HEK293 (cell line): ENCODE data around the gene WASF3.

Source experiments
- CTCF ChIA-PET: fragments of 350-600 bp; formaldehyde crosslinking; extraction: SDS; loops from one replicate; lab custom pipeline; 2021; ENCODE audit warnings: antibody characterized with exemption; lab: Yijun Ruan, JAX
- POLR2A ChIA-PET: fragments of 300-600 bp; formaldehyde crosslinking; extraction: SDS; loops from one replicate; lab custom pipeline; 2020; ENCODE audit warnings: antibody characterized with exemption, inconsistent platforms; lab: Yijun Ruan, JAX
- H3K27ac ChIP-seq: fragments of 200-500 bp; sonication (Bioruptor generic); 2 replicates; pipeline ENCODE4 v1.5.1; 2014; ENCODE audit warnings: low read depth, low read length, control low read depth, inconsistent platforms; ENCODE audit errors: extremely low read depth
- H3K36me3 ChIP-seq, 2 experiments: fragments of 200-500 bp in 1 of 2; sonication (Bioruptor generic) in 1 of 2; 1 replicate in 1 of 2; 2 replicates in 1 of 2; pipeline ENCODE4 v1.5.1; 2014 to 2017; ENCODE audit warnings: inconsistent platforms in 2 of 2, low read length in 2 of 2; ENCODE audit not compliant: control insufficient read depth in 2 of 2, insufficient read depth in 1 of 2
- H3K4me1 ChIP-seq: fragments of 200-500 bp; sonication (Bioruptor generic); 2 replicates; pipeline ENCODE4 v1.5.1; 2014; ENCODE audit warnings: mild to moderate bottlenecking, low read length, inconsistent platforms; ENCODE audit not compliant: control insufficient read depth, insufficient read depth
- H3K4me3 ChIP-seq: 2 replicates; pipeline ENCODE4 v1.5.1; 2011; ENCODE audit warnings: low read depth, mild to moderate bottlenecking, control low read depth, low read length, moderate library complexity
- H3K9me3 ChIP-seq: fragments of 200-500 bp; sonication (Bioruptor generic); 2 replicates; pipeline ENCODE4 v1.5.1; 2014; ENCODE audit warnings: low read depth, low read length, inconsistent platforms; ENCODE audit not compliant: control insufficient read depth, insufficient read depth
- GFI1B ChIP-seq: fragments of 450-650 bp; formaldehyde crosslinking; IDR thresholded peaks from 2 replicates; pipeline ENCODE4 v1.5.1; 2016; ENCODE audit warnings: missing biosample characterization, missing genetic modification characterization
- GLIS1 ChIP-seq: fragments of 450-650 bp; formaldehyde crosslinking; IDR thresholded peaks from 2 replicates; pipeline ENCODE4 v1.5.1; 2016; ENCODE audit warnings: missing biosample characterization, missing genetic modification characterization
- HOXA7 ChIP-seq: sonication (generic); formaldehyde crosslinking; IDR thresholded peaks from 2 replicates; pipeline ENCODE4 v1.8.1; 2022; ENCODE audit warnings: missing genetic modification reagents, borderline replicate concordance
- YY2 ChIP-seq: fragments of 450-650 bp; formaldehyde crosslinking; IDR thresholded peaks from 2 replicates; pipeline ENCODE4 v1.5.1; 2016; ENCODE audit warnings: missing biosample characterization, missing genetic modification characterization
- ZNF133 ChIP-seq: fragments of 450-650 bp; formaldehyde crosslinking; IDR thresholded peaks from 2 replicates; pipeline ENCODE4 v1.5.1; 2016; ENCODE audit warnings: missing biosample characterization, missing genetic modification characterization
- ZNF138 ChIP-seq: fragments of 450-650 bp; formaldehyde crosslinking; IDR thresholded peaks from 2 replicates; pipeline ENCODE4 v1.5.1; 2016; ENCODE audit warnings: missing biosample characterization, missing genetic modification characterization, borderline replicate concordance
- ZNF16 ChIP-seq: fragments of 450-650 bp; formaldehyde crosslinking; IDR thresholded peaks from 2 replicates; pipeline ENCODE4 v1.5.1; 2016; ENCODE audit warnings: low read depth, missing biosample characterization, missing genetic modification characterization
- ZNF174 ChIP-seq: fragments of 450-650 bp; formaldehyde crosslinking; IDR thresholded peaks from 2 replicates; pipeline ENCODE4 v1.5.0; 2017; ENCODE audit warnings: missing biosample characterization, mild to moderate bottlenecking, missing genetic modification characterization
- ZNF175 ChIP-seq: fragments of 450-650 bp; formaldehyde crosslinking; IDR thresholded peaks from 2 replicates; pipeline ENCODE4 v1.5.1; 2016; ENCODE audit warnings: missing biosample characterization, missing genetic modification characterization
- ZNF2 ChIP-seq: fragments of 450-650 bp; formaldehyde crosslinking; IDR thresholded peaks from 2 replicates; pipeline ENCODE4 v1.5.1; 2016; ENCODE audit warnings: missing biosample characterization, missing genetic modification characterization
- ZNF221 ChIP-seq: fragments of 450-650 bp; formaldehyde crosslinking; IDR thresholded peaks from 2 replicates; pipeline ENCODE4 v1.5.1; 2017; ENCODE audit warnings: missing biosample characterization, missing genetic modification characterization, borderline replicate concordance
- ZNF311 ChIP-seq: fragments of 450-650 bp; formaldehyde crosslinking; IDR thresholded peaks from 2 replicates; pipeline ENCODE4 v1.5.1; 2017; ENCODE audit warnings: missing biosample characterization, missing genetic modification characterization, borderline replicate concordance
- ZNF354C ChIP-seq: fragments of 450-650 bp; formaldehyde crosslinking; IDR thresholded peaks from 2 replicates; pipeline ENCODE4 v1.5.1; 2016; ENCODE audit warnings: missing biosample characterization, missing genetic modification characterization, low read depth, borderline replicate concordance
- ZNF473 ChIP-seq: fragments of 450-650 bp; formaldehyde crosslinking; IDR thresholded peaks from 2 replicates; pipeline ENCODE4 v1.5.1; 2017; ENCODE audit warnings: missing biosample characterization, missing genetic modification characterization
- ZNF626 ChIP-seq: fragments of 450-650 bp; sonication (Bioruptor Pico); formaldehyde crosslinking; IDR thresholded peaks from 2 replicates; pipeline ENCODE4 v1.5.1; 2018; ENCODE audit warnings: missing biosample characterization, missing genetic modification characterization, inconsistent platforms
- ZNF629 ChIP-seq: fragments of 450-650 bp; formaldehyde crosslinking; IDR thresholded peaks from 2 replicates; pipeline ENCODE4 v1.5.1; 2017; ENCODE audit warnings: missing biosample characterization, missing genetic modification characterization
- ZNF747 ChIP-seq: fragments of 450-650 bp; formaldehyde crosslinking; IDR thresholded peaks from 2 replicates; pipeline ENCODE4 v1.5.1; 2016; ENCODE audit warnings: missing biosample characterization, missing genetic modification characterization
- ZNF768 ChIP-seq: fragments of 450-650 bp; formaldehyde crosslinking; IDR thresholded peaks from 2 replicates; pipeline ENCODE4 v1.5.1; 2018; ENCODE audit warnings: missing biosample characterization, mild to moderate bottlenecking, missing genetic modification characterization
- TF ChIP-seq, protein P1 (sequence below): fragments of 450-650 bp; formaldehyde crosslinking; IDR thresholded peaks from 2 replicates; pipeline ENCODE4 v1.5.1; 2016; ENCODE audit warnings: missing biosample characterization, missing genetic modification characterization
- TF ChIP-seq, protein P2 (sequence below): fragments of 450-650 bp; formaldehyde crosslinking; IDR thresholded peaks from 2 replicates; pipeline ENCODE4 v1.5.1; 2017; ENCODE audit warnings: missing biosample characterization, missing genetic modification characterization
- TF ChIP-seq, protein P3 (sequence below): fragments of 450-650 bp; formaldehyde crosslinking; conservative IDR thresholded peaks from 2 replicates; pipeline ENCODE4 v1.5.1; 2016; ENCODE audit warnings: low read depth, missing biosample characterization, missing genetic modification characterization

Gene WASF3

DNA sequence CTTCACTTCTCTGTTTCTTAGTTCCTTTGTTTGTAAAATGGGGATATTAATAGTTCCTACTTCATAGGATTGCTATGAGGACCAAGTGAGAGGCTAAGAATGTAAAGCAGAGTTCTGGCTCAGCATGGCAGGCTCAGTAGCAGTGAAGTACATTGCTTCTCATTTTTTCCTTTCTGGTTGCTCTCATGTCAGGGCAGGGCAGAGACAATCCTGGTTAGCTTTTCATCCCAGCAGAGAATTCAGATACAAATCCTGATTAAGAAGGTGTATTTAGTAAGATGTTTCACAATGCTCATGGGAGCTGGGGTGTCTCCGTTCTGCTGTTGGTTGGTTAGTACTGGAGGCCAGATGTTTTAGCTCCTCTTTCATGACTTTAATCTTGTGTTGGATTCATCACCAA is 42.9 kb downstream of the WASF3 start:
- H3K4me3 ChIP-seq: no peak overlapping the region
- no peak overlapping the region for H3K27ac ChIP-seq
- H3K36me3 ChIP-seq: no peaks in the 10 kb centered on the region
- ChIA-PET CTCF (interaction anchor here (0.7 kb wide), 1 partner anchor 308 kb away, joined by 4 read pairs; no protein-coding TSS in a partner anchor), POLR2A (interaction anchor here (1.2 kb wide), 1 partner anchor 40 kb away, joined by 3 read pairs; no protein-coding TSS in a partner anchor)
- peak; percentile 24; the same call in 1 of the 2 replicates for TF ChIP-seq ZNF768
- no peak for TF ChIP-seq ZNF16 (tag by site-specific recombination)
- no peaks in the 10 kb centered on the region for H3K9me3 ChIP-seq
- H3K4me1 ChIP-seq: peaks cover 3% of the 10 kb centered on the region; the same call in 1 of the 2 replicates

DNA sequence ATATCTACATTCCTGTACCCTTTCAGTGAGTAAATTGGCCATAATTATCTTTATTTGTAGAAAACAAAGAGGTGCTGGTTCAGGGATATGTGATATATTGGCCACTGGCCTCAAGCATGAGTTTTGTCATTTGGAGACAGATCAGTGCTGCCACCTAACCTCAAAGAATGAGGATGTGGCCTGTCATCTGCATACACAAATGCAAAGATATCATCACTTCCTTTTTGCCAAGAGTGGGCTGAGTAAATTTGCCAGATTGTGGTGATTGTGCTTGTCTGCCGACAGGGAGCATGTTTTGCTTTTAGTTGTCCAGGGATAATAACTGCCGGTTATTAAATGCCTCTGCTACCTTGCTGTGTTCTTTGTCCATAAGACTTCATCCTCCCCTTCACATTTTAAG is 44.2 kb downstream of the WASF3 start:
- no peaks in the 10 kb centered on the region for H3K36me3 ChIP-seq
- TF ChIP-seq ZNF354C (tag by site-specific recombination): no peak
- TF ChIP-seq ZNF138 (tag by site-specific recombination): no peak
- TF ChIP-seq ZNF175: no peak
- TF ChIP-seq ZNF629 (tag by site-specific recombination): 0 out of 2 replicates have a peak, but pooled peaks have one; percentile 38
- TF ChIP-seq GLIS1 (tag by site-specific recombination): no peak
- TF ChIP-seq ZNF2 (tag by site-specific recombination): no peak
- TF ChIP-seq ZNF133 (tag by site-specific recombination): no peak
- TF ChIP-seq, all 188 proteins: peak for 1
- ChIA-PET CTCF (interaction anchor here (0.7 to 1.6 kb wide), 3 partner anchors 22 to 189 kb away, joined by 3 to 4 read pairs (median 4); no protein-coding TSS in a partner anchor), POLR2A (no interaction called here)
- Histone ChIP-seq H3K9me3 (no peaks in the 10 kb centered on the region), H3K4me1 (peaks cover 3% of the 10 kb centered on the region; the same call in 1 of the 2 replicates), H3K27ac (no peak overlapping the region), H3K4me3 (no peak overlapping the region)

DNA sequence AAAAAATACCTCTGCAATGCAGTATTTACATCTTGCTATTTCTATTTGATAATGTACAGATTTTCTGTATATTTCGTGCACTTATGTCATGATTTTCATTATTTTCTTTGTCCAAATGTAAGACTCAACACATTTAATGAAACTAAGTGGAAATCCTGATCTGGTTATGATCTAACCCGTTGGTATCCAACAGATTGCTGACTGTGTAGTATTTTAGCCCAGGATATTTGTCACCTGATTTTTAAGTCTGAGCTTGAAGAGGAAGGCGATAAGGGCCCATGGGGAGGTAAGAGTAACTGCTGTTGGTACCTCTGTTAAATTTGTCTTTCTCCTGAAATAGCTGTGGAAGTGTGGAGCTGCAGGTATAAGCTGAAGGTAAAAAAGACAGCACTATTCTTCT is 45.3 kb downstream of the WASF3 start:
- Histone ChIP-seq H3K4me3 (no peak overlapping the region), H3K9me3 (no peaks in the 10 kb centered on the region), H3K4me1 (peaks cover 3% of the 10 kb centered on the region; the same call in 1 of the 2 replicates), H3K36me3 (no peaks in the 10 kb centered on the region), H3K27ac (no peak overlapping the region)
- TF ChIP-seq GFI1B (tag by site-specific recombination) (no peak), YY2 (tag by site-specific recombination) (no peak), ZNF473 (tag by site-specific recombination) (no peak), ZNF626 (no peak), ZNF747 (no peak), HOXA7 (CRISPR knock-in tag) (no peak), ZNF354C (tag by site-specific recombination) (no peak), ZNF221 (tag by site-specific recombination) (no peak), ZNF311 (tag by site-specific recombination) (no peak), ZNF174 (no peak)
- TF ChIP-seq, protein P1, sequence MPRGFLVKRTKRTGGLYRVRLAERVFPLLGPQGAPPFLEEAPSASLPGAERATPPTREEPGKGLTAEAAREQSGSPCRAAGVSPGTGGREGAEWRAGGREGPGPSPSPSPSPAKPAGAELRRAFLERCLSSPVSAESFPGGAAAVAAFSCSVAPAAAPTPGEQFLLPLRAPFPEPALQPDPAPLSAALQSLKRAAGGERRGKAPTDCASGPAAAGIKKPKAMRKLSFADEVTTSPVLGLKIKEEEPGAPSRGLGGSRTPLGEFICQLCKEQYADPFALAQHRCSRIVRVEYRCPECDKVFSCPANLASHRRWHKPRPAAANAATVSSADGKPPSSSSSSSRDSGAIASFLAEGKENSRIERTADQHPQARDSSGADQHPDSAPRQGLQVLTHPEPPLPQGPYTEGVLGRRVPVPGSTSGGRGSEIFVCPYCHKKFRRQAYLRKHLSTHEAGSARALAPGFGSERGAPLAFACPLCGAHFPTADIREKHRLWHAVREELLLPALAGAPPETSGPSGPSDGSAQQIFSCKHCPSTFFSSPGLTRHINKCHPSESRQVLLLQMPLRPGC (tag by site-specific recombination): no peak
- TF ChIP-seq, protein P2, sequence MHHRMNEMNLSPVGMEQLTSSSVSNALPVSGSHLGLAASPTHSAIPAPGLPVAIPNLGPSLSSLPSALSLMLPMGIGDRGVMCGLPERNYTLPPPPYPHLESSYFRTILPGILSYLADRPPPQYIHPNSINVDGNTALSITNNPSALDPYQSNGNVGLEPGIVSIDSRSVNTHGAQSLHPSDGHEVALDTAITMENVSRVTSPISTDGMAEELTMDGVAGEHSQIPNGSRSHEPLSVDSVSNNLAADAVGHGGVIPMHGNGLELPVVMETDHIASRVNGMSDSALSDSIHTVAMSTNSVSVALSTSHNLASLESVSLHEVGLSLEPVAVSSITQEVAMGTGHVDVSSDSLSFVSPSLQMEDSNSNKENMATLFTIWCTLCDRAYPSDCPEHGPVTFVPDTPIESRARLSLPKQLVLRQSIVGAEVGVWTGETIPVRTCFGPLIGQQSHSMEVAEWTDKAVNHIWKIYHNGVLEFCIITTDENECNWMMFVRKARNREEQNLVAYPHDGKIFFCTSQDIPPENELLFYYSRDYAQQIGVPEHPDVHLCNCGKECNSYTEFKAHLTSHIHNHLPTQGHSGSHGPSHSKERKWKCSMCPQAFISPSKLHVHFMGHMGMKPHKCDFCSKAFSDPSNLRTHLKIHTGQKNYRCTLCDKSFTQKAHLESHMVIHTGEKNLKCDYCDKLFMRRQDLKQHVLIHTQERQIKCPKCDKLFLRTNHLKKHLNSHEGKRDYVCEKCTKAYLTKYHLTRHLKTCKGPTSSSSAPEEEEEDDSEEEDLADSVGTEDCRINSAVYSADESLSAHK: no peak
- TF ChIP-seq, protein P3, sequence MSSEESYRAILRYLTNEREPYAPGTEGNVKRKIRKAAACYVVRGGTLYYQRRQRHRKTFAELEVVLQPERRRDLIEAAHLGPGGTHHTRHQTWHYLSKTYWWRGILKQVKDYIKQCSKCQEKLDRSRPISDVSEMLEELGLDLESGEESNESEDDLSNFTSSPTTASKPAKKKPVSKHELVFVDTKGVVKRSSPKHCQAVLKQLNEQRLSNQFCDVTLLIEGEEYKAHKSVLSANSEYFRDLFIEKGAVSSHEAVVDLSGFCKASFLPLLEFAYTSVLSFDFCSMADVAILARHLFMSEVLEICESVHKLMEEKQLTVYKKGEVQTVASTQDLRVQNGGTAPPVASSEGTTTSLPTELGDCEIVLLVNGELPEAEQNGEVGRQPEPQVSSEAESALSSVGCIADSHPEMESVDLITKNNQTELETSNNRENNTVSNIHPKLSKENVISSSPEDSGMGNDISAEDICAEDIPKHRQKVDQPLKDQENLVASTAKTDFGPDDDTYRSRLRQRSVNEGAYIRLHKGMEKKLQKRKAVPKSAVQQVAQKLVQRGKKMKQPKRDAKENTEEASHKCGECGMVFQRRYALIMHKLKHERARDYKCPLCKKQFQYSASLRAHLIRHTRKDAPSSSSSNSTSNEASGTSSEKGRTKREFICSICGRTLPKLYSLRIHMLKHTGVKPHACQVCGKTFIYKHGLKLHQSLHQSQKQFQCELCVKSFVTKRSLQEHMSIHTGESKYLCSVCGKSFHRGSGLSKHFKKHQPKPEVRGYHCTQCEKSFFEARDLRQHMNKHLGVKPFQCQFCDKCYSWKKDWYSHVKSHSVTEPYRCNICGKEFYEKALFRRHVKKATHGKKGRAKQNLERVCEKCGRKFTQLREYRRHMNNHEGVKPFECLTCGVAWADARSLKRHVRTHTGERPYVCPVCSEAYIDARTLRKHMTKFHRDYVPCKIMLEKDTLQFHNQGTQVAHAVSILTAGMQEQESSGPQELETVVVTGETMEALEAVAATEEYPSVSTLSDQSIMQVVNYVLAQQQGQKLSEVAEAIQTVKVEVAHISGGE (tag by site-specific recombination): no peak
- CTCF ChIA-PET: no interaction called here
- POLR2A ChIA-PET: no interaction called here
